ENCODE measurements around the gene AAMP.

The AAMP gene

DNA sequence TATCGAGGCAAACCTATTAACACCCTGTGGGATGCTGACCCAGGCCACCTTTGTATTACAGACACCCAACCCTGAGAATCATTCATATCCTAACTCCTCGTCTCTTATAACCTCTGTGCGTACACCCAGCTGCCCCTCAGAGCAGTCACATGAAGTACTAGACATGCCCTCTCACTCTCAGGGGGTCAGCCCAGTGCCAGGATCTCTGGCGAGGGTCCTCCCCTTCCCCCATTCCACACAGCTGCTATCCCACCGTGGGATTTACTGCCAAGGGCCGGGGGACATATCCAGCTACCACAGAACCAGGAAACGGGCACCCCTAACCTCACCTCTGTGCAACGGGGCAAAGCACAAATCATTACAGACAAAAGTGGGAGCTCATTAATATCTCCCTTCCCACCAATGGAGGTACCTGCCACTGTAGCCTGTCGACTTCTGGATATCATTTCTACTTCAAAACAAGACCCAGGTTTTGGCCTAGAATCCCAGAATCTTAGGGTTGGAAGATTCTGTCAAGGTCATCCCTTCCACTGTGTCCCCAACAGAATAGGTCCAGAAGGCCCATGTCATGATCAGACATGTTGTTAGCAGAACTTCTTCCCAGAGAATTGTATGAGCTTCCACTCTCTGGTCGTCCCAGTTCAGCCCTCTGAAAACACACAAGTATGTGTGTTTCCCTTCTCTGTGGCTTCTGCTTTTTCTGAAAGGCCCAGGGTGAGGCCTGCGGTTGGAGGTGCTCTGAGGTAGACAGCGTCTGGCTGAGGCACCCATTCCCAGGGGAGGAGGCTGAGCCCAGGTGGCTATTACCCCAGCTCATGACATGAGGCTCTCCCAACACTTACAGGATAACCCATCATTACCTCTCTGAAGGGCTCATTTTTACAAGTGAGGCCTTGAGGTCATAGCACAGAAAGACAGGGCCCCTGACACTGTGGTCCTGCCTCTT lies 20.7 kb upstream of the AAMP start:
- Mint-ChIP-seq H3K9me3 (no peaks in the 10 kb centered on the region), H3K27me3 (no peaks in the 10 kb centered on the region), H3K36me3 (ENCODE audit: insufficient read depth) (peaks cover 21% of the 10 kb centered on the region), H3K27ac (peak overlapping the region; percentile 99), H3K4me3 (peak overlapping the region; percentile 88 to 89), H3K4me1 (ENCODE audit: low read depth in 2 of 2) (peaks cover 62 to 69% of the 10 kb centered on the region in 2 donors)
- peak; percentile 35 to 49 (median 39) for DNase-seq
- peak; percentile 22 for ATAC-seq (replicated peaks)

DNA sequence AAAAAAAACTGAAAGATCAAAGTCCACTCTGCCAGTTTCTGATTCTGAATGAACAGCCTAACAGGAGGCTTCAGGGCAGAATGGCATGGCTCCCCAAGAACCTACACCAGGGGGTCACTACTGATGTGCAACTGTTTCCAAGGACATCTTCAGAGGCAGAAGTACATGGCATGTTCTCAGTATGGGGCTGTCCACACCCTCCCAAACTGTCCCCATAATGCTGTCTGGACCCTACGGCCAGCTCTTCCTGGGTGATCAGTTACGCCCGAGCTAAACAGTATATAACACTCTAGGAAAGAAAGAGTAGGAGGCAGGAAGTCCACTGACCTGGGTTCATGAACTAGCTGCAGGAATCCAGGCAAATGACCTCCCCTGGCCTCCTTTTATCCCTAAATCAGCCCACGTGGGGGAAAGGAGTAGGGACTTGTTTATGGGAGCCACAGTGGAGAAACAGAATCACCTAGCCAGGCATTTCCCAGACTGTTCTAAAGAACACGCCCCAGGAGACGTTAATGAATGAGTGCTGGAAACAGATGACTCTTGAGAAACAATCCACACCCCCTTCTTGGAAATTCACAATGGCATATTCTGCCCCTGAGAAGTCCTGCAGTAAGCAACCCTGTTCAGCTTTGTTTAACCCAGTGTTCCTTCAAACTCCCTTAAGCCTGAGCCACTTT lies 19.8 kb upstream of the AAMP start:
- Mint-ChIP-seq H3K9me3 (no peaks in the 10 kb centered on the region), H3K4me3 (peak overlapping the region; percentile 88 to 89), H3K27ac (peak overlapping the region; percentile 99), H3K36me3 (ENCODE audit: insufficient read depth) (peaks cover 26% of the 10 kb centered on the region), H3K27me3 (no peaks in the 10 kb centered on the region), H3K4me1 (ENCODE audit: low read depth in 2 of 2) (peaks cover 70 to 74% of the 10 kb centered on the region in 2 donors)
- ATAC-seq (replicated peaks) (no peak), DNase-seq (no peak)

DNA sequence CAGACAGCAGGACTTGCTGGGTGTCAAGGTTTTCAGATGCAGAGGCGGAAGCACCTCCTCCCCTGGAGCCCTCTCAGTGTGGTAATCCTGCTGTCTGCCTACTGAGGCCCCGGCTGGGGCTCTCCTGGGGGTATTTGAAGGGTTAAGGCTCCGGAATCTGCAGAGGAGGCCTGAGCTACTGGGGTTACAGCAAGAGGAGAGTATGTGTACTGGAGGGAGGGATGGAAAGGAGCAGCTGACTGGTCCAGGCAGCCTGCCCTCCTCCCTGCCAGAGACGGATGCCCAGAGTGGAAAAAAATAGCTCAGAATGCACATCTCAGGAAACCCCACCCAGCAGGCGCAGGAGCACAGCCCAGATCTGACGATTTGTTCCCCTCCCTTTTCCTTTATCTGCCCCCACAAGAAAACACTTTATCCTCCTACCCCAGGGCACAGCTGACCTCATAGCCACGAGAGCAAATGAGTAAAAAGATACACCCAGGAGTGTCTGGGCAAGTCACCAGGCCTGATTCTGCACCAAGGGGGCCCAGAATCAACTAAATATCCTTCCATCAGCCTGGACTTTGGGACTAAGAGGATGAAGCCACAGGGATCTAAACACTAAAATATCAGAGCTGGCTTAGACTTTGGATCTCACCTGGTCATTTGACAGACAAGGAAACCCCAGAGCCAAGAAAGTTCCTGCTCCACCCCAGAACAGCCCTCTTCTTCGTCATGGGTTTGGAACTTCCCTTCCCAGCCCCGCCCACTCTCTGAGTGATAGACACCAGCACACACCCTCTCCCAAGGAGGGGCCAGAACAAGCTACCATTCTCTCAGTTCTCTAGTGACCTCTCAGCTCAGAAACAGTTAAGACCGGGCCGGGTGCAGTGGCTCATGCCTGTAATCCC lies 16.9 kb upstream of the AAMP start:
- DNase-seq (peak; percentile 77 to 85 (median 80)), ATAC-seq (replicated peaks) (peak; percentile 70)
- H3K27ac Mint-ChIP-seq = peak overlapping the region; percentile 99
- no peaks in the 10 kb centered on the region for H3K27me3 Mint-ChIP-seq
- peaks cover 76 to 89% of the 10 kb centered on the region in 2 donors for H3K4me1 Mint-ChIP-seq (ENCODE audit: low read depth in 2 of 2)
- no peaks in the 10 kb centered on the region for H3K9me3 Mint-ChIP-seq
- peaks cover 37% of the 10 kb centered on the region for H3K36me3 Mint-ChIP-seq (ENCODE audit: insufficient read depth)
- peak overlapping the region; percentile 91 for H3K4me3 Mint-ChIP-seq

DNA sequence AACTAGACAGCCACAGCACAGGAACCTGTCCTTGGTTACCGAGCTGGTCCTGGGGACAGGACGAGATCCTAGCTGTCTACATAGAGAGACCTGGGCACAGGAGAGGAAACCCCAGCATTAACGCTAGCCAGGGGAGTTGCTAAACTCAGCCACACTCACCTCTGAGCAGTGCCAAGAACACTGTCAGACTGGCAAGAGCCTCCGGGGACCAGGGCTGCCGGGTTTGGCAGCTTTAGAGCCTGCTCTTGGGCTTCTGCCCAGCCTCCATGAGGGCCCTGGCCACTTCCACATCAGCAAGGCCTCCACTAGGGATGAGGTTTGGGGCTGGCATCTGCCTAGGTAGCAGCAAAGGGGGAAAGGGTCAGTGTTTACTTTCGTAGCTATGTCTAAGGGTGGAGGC lies 15.7 kb upstream of the AAMP start:
- Mint-ChIP-seq H3K4me3 (peak overlapping the region; percentile 91), H3K27ac (peak overlapping the region; percentile 99), H3K4me1 (ENCODE audit: low read depth in 2 of 2) (peaks cover 64 to 77% of the 10 kb centered on the region in 2 donors), H3K9me3 (no peaks in the 10 kb centered on the region), H3K27me3 (no peaks in the 10 kb centered on the region), H3K36me3 (ENCODE audit: insufficient read depth) (peaks cover 44% of the 10 kb centered on the region)
- DNase-seq (peak; percentile 20 to 48 (median 33)), ATAC-seq (replicated peaks) (peak; percentile 14)

DNA sequence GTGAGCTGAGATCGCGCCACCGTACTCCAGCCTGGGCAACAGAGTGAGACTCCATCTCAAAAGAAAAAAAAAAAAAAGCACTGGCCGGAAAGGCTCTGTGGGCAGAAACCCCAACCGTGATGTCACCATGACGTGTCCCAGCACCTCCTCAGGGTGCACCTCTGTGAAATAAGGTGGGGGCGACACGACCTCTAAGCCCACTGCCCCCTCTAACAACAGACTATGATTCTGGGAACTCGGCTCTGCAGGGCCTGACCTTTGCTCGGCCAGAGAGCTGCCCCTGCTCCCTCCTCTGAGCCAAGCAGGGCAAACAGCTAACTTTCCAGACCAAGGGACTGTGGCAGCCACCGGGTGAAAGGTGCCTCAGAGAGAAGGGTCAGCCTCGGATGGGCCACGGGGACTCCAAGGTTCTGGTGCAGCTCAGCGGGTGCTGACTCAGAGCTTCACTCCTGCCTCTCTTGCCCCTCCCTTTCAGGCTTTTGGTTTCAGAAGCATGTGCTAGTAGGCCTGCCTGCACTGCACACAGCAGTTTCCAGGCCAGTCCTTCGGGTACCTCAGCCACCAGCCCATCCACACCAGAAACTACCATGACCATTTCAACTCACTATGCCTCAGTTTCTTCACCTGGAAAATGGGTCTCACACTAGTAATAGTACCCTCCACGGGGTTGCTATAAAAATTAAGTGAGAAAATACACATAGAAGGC lies 14.3 kb upstream of the AAMP start:
- peak; percentile 54 to 59 (median 58) for DNase-seq
- H3K9me3 Mint-ChIP-seq = no peaks in the 10 kb centered on the region
- no peaks in the 10 kb centered on the region for H3K27me3 Mint-ChIP-seq
- peaks cover 53% of the 10 kb centered on the region for H3K36me3 Mint-ChIP-seq (ENCODE audit: insufficient read depth)
- peak overlapping the region; percentile 99 for H3K27ac Mint-ChIP-seq
- H3K4me3 Mint-ChIP-seq = peak overlapping the region; percentile 91
- H3K4me1 Mint-ChIP-seq (ENCODE audit: low read depth in 2 of 2) = peaks cover 63 to 74% of the 10 kb centered on the region in 2 donors
- peak; percentile 39 for ATAC-seq (replicated peaks)

DNA sequence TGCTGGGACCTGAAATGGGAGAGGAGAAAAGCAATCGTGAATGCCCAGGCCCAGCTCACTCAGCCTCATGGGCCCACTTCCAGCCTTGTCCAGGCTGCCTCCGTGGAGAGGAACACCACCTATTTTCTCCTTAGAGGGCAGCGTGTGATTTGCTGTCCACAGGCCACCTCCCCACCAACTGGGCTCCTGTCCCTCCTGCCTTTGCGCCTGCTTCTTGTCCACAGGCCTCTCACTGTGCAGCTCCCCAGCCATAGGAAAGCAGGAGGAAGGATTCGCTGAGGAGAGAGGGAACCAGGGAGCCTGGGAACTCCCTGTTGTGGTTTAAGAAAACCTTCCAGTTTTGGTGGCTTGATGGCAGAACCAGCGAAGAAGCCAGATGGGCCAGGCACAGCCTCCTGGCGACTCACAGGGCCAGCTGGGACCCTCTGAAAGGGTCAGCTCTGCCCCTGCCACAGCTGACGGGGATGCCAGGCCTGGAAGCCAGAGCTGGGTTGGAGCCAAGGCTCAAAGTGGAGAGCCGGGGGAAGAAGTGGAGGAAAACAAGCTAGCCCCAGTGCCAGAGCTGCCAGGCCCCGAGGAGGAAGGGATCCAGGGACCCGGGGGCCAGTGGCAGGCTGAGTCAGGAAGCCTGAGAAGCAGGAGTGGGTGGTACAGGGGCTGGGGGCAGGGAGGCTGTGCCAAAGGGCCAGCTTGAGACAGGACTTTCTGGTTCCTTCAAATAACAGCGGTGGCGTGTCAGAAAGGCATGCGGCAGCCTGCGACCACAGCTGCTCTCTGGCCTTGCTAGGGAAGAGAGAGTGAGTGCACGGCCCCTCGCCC lies 12.4 kb upstream of the AAMP start:
- Mint-ChIP-seq H3K27me3 (no peaks in the 10 kb centered on the region), H3K36me3 (ENCODE audit: insufficient read depth) (peaks cover 58% of the 10 kb centered on the region), H3K27ac (peak overlapping the region; percentile 78 to 99), H3K4me3 (peak overlapping the region in 1 of 2 donors; percentile 63), H3K9me3 (no peaks in the 10 kb centered on the region), H3K4me1 (ENCODE audit: low read depth in 2 of 2) (peaks cover 50 to 60% of the 10 kb centered on the region in 2 donors)
- DNase-seq = no peak
- no peak for ATAC-seq (replicated peaks)

DNA sequence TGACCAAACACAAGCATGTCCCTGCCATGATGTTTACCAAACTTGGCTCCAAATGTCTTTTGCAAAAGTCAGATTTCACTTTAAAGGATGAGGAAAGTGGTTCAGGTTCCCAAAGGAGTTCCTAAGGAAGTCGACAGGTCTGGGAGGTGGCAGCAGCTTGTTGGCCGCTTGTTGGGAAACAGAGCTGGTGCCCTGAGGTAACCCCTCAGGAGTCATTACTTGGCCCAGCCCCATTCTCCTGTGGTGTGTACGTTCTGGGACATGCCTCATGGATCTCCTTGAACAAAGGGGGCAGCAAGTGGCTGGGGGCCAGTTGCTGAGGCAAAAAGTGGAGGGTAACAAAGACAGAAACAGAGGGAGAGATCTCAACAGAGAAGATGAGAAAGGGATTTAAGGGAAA lies 11.5 kb upstream of the AAMP start:
- DNase-seq (no peak), ATAC-seq (replicated peaks) (no peak)
- peak overlapping the region; percentile 84 to 99 for H3K27ac Mint-ChIP-seq
- H3K4me1 Mint-ChIP-seq (ENCODE audit: low read depth in 2 of 2) = peaks cover 48 to 56% of the 10 kb centered on the region in 2 donors
- no peak overlapping the region for H3K4me3 Mint-ChIP-seq
- no peaks in the 10 kb centered on the region for H3K9me3 Mint-ChIP-seq
- no peaks in the 10 kb centered on the region for H3K27me3 Mint-ChIP-seq
- H3K36me3 Mint-ChIP-seq (ENCODE audit: insufficient read depth) = peaks cover 58% of the 10 kb centered on the region

DNA sequence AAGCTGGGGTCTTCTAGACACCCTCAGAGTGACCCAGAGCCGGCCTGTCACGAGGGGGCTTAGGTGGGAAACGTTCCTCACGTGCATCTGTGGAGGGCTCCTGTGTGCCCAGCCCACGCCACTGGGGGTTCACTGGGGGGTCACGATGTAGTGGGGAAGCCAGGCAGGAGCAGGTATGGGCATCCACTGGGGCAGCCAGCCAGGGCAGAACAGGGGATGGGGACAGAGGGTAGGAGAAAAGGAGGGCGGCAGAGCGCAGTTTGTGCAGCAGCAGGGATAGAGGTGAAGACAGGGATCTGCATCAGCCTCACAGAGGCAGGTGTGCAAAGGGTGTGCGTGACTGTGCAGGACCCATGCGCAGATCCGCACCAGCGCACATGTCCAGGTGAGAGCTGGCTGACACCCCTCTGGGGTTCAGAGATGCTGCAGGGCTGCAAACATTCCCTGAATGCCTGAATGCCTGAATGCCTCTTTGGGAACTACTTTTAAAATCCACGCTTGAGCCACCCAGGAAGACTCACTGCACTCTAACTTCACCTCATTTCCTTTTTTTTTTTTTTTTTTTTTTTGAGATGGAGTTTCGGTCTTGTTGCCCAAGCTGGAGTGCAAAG lies 10.4 kb upstream of the AAMP start:
- DNase-seq = no peak
- Mint-ChIP-seq H3K27me3 (no peaks in the 10 kb centered on the region), H3K4me3 (no peak overlapping the region), H3K9me3 (no peaks in the 10 kb centered on the region), H3K27ac (peak overlapping the region; percentile 83 to 92), H3K36me3 (ENCODE audit: insufficient read depth) (peaks cover 61% of the 10 kb centered on the region), H3K4me1 (ENCODE audit: low read depth in 2 of 2) (peaks cover 37 to 46% of the 10 kb centered on the region in 2 donors)
- no peak for ATAC-seq (replicated peaks)

DNA sequence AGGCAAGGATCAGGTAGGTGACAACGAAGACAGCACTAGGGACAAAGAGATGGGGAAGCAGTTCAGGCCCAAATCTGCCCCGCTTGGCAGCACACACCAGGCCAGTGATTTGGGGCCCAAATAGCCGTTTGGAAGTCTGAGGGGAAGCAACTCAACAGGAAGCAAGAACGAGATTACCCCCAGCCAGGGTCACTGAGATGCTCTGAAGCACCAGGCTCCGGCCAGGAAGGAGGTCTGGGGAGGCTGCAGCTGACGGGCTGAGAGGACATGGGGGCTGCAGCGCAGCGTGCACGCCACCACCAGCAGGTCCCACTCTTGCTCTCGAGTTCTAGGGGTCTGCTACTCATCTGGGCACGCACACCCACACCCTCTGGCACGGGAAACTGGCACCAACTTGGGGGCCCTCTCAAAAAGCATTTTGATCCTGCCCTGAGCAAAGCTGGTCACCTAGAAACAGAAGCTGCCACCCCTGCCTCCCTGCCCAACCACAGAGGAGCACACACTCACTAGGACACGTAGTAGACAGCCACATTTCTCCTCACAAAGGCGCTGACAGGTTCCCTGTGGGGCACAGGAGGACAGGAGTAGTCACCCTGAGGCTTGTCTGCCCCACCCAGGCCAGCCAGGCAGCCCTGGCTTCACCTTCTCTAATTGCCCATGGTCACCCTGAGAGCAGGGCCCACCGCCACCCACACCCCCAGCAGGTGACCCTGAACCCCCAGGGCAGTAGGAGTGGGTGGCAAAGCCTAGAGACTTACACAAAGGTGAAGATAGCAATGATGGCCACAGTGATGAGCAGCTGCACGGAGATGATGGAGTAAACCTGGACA lies 8.8 kb upstream of the AAMP start:
- DNase-seq = no peak
- Mint-ChIP-seq H3K27me3 (no peaks in the 10 kb centered on the region), H3K36me3 (ENCODE audit: insufficient read depth) (peaks cover 62% of the 10 kb centered on the region), H3K4me1 (ENCODE audit: low read depth in 2 of 2) (peaks cover 29 to 33% of the 10 kb centered on the region in 2 donors), H3K4me3 (no peak overlapping the region), H3K27ac (peak overlapping the region; percentile 83 to 92), H3K9me3 (no peaks in the 10 kb centered on the region)
- no peak for ATAC-seq (replicated peaks)

DNA sequence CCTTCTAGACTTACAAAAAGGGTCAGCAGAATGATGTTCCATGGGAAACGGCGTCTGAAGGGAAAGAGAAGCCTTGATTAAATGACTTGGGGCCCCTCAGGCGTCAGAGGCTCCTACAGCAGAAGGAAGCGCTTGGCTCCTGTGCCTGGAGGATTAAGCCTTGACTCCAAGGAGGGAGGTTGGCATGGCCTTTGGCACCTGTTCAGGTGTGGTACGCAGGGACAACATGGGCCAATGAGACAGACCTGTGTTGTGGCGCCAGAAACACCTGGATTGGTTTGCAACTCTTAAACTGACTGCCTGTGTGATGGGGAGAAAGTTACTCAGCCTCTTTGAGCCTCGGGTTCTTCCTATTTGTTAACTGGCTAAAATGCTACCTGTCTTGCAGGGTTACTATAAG lies 8.0 kb upstream of the AAMP start:
- Mint-ChIP-seq H3K36me3 (ENCODE audit: insufficient read depth) (peaks cover 65% of the 10 kb centered on the region), H3K4me1 (ENCODE audit: low read depth in 2 of 2) (peaks cover 27 to 29% of the 10 kb centered on the region in 2 donors), H3K9me3 (no peaks in the 10 kb centered on the region), H3K27ac (peak overlapping the region; percentile 64 to 83), H3K27me3 (no peaks in the 10 kb centered on the region), H3K4me3 (no peak overlapping the region)
- no peak for DNase-seq
- ATAC-seq (replicated peaks) = no peak
